ENCODE data around the gene CACNA1B.
A peak's percentile ranks its signal among the peaks of the same experiment; 100 is the strongest.

The CACNA1B gene

GRCh38 chr9:138043411-138044345 lies 166.1 kb downstream of the CACNA1B start:
- DNase-seq, result no peak

- peak in 1 of 2 donors; percentile 24 for DNase-seq
Observed at GRCh38 chr9:138044485-138045383, 167.2 kb downstream of the CACNA1B start.

- no peak for DNase-seq
Observed at GRCh38 chr9:138045541-138046490, 168.2 kb downstream of the CACNA1B start.

- DNase-seq, result no peak
Observed at GRCh38 chr9:138046641-138047301, 169.2 kb downstream of the CACNA1B start.

- DNase-seq, result no peak
Observed at GRCh38 chr9:138047469-138048040, 170.0 kb downstream of the CACNA1B start.

- no peak for DNase-seq
Observed at GRCh38 chr9:138048184-138048583, 170.6 kb downstream of the CACNA1B start.

GRCh38 chr9:138049085-138049778 lies 171.7 kb downstream of the CACNA1B start:
- DNase-seq, result no peak

- DNase-seq, result no peak
Observed at GRCh38 chr9:138049779-138050471, 172.3 kb downstream of the CACNA1B start.

GRCh38 chr9:138050472-138051330 lies 173.1 kb downstream of the CACNA1B start:
- no peak for DNase-seq

- DNase-seq, result no peak
Observed at GRCh38 chr9:138051586-138052321, 174.2 kb downstream of the CACNA1B start.

GRCh38 chr9:138052322-138052615 lies 174.7 kb downstream of the CACNA1B start:
- no peak for DNase-seq

- DNase-seq, result no peak
Observed at GRCh38 chr9:138052635-138053320, 175.2 kb downstream of the CACNA1B start.

- no peak for DNase-seq
Observed at GRCh38 chr9:138053321-138053868, 175.8 kb downstream of the CACNA1B start.

- no peak for DNase-seq
Observed at GRCh38 chr9:138053996-138054752, 176.6 kb downstream of the CACNA1B start.

GRCh38 chr9:138057726-138058125 lies 180.1 kb downstream of the CACNA1B start:
- no peak for DNase-seq

GRCh38 chr9:138058181-138058580 lies 180.6 kb downstream of the CACNA1B start:
- DNase-seq, result no peak

GRCh38 chr9:138059196-138059595 lies 181.6 kb downstream of the CACNA1B start:
- DNase-seq, result no peak

Measured in hippocampal formation (tissue), 2 donors.